AG04449 (cell line): ENCODE measurements around the gene LBP.
"Not testable (repeated sequence)": the region's sequence is repeated elsewhere in the genome, so short reads cannot be mapped to it uniquely, and the experiment has no call there.

ENCODE experiments used
- CTCF ChIA-PET: fragments of 350-600 bp; formaldehyde crosslinking; extraction: SDS; loops from one replicate; lab custom pipeline; 2021; ENCODE audit warnings: antibody characterized with exemption; lab: Yijun Ruan, JAX
- POLR2A ChIA-PET: fragments of 400-600, 350-600 bp; formaldehyde crosslinking; extraction: SDS; loops from one replicate; lab custom pipeline; 2020; ENCODE audit warnings: antibody characterized with exemption, inconsistent platforms; lab: Yijun Ruan, JAX
- DNase-seq: peaks from one replicate; pipeline ENCODE4 v3.0.0-alpha.2; 2010; ENCODE audit warnings: low read depth, low spot score
- H3K4me3 ChIP-seq: 2 replicates; pipeline ENCODE4 v1.5.1; 2011; ENCODE audit warnings: low read depth, mild to moderate bottlenecking, control low read depth, low read length
- TF ChIP-seq, protein P1 (sequence below): IDR thresholded peaks from one replicate; pipeline ENCODE4 v1.5.1; 2011; ENCODE audit warnings: mild to moderate bottlenecking, moderate library complexity, low read length, control low read depth, inconsistent platforms; ENCODE audit not compliant: insufficient read depth; ENCODE audit errors: missing control alignments

Gene LBP

DNA sequence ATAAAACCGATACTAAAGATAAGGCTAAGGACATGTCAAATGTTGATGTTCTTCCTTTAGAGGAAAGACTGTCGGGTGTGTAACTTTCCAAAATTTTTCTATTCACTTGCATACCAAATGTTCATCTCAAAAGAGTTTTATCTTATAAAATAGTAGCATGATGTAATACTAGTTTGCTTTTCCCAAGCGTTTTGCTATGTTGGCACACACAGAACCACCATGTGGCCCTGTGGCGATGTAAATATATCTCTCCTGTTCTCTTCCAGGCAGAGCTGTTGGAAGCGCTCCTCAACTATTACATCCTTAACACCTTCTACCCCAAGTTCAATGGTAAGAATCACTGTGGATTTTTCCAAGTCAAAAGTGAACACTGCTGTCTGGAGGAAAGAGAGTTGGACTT lies 26.5 kb downstream of the LBP start:
- DNase-seq, result no peak
- ChIA-PET POLR2A (no interaction called here), CTCF (interaction anchor here (0.9 to 1.7 kb wide), 4 partner anchors 8 to 73 kb away, joined by 3 read pairs; no protein-coding TSS in a partner anchor)
- H3K4me3 ChIP-seq, result no peak overlapping the region
- TF ChIP-seq, protein P1, sequence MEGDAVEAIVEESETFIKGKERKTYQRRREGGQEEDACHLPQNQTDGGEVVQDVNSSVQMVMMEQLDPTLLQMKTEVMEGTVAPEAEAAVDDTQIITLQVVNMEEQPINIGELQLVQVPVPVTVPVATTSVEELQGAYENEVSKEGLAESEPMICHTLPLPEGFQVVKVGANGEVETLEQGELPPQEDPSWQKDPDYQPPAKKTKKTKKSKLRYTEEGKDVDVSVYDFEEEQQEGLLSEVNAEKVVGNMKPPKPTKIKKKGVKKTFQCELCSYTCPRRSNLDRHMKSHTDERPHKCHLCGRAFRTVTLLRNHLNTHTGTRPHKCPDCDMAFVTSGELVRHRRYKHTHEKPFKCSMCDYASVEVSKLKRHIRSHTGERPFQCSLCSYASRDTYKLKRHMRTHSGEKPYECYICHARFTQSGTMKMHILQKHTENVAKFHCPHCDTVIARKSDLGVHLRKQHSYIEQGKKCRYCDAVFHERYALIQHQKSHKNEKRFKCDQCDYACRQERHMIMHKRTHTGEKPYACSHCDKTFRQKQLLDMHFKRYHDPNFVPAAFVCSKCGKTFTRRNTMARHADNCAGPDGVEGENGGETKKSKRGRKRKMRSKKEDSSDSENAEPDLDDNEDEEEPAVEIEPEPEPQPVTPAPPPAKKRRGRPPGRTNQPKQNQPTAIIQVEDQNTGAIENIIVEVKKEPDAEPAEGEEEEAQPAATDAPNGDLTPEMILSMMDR, result no peak

DNA sequence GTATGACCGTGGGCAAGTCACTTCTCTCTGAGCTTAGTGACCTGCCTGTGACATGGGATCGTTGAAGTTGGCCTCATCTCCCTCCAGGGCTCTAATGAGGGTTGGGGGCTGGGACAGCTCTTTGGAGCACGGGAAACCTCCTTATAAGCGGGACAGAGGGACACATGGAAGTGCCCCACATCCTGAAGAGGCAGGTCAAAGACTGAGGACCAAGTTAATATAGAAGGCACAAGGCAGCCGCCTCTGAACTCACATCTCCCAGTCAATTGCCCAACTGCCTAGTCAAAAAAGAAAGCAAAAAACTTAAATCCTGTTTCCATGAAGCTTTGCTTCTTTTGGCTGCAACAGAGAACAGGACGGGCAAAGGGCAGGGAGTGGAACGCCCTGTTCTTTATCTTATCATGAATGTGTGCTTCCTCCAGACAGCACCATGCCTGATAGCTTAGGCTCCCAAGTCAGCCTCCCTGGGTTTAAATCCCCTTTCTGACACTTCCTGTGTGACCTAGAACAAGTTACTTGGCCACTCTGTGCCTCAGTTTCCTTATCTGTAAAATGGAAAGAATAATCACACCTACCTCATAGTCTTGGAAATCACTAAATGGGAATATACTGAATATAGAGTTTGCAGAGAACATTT lies 27.1 kb downstream of the LBP start:
- TF ChIP-seq, protein P1, result no peak
- no peak for DNase-seq
- POLR2A ChIA-PET, result no interaction called here
- no peak overlapping the region for H3K4me3 ChIP-seq
- CTCF ChIA-PET, result interaction anchor here (0.9 to 1.7 kb wide), 5 partner anchors 9 to 73 kb away, joined by 3 read pairs; no protein-coding TSS in a partner anchor

DNA sequence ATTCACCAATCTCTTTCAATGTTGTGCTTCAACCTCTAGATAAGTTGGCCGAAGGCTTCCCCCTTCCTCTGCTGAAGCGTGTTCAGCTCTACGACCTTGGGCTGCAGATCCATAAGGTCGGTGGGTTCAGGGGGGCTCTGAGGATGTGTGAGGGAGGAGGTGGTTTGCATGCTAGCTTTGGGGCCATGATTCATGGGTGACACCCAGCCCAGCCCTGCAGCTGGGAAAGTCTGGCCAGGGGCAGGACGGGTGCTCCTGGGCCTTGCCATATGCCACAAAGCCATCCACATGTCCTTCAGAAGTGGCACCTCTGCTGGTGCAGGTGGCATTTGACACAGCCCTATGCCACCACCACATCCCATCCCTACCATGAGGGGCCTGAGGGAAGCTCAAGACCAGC lies 27.6 kb downstream of the LBP start:
- no peak overlapping the region for H3K4me3 ChIP-seq
- TF ChIP-seq, protein P1, result no peak
- ChIA-PET POLR2A (no interaction called here), CTCF (interaction anchor here (1.0 to 1.4 kb wide), 2 partner anchors 9 to 12 kb away, joined by 3 read pairs; no protein-coding TSS in a partner anchor)
- DNase-seq, result no peak

DNA sequence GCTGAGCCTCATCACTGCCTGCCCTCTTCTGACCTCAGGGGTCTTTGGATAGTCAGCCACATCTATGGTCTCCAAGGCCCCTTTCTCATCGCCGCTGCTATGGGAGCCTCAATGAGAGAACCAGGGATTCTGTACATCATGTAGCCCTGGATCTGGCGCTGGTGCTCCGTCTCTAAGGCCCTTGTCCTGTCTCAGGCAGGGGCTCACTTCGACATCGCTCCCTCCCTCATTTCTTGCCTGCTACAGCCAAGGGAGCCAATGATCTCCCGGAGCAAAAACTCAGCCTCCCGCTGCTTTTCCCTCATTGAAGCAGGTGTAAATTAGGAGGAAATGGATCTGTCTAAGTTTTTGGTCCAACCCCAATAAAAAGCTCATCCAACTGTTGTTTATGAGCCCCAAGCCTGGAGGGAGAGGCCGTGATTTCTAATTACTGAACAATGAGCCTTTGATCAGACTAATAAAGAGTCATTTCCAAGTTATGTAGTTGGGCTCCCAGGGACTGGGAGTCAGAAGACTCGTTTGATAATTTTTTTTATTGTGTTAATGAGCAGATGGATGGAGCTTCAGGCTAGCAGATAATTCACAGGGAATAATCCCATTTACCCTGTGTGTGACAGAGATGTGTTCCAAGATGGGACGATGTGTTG lies 30.9 kb downstream of the LBP start:
- POLR2A ChIA-PET, result no interaction called here
- TF ChIP-seq, protein P1, result no peak
- no peak for DNase-seq
- H3K4me3 ChIP-seq, result no peak overlapping the region
- CTCF ChIA-PET, result no interaction called here

DNA sequence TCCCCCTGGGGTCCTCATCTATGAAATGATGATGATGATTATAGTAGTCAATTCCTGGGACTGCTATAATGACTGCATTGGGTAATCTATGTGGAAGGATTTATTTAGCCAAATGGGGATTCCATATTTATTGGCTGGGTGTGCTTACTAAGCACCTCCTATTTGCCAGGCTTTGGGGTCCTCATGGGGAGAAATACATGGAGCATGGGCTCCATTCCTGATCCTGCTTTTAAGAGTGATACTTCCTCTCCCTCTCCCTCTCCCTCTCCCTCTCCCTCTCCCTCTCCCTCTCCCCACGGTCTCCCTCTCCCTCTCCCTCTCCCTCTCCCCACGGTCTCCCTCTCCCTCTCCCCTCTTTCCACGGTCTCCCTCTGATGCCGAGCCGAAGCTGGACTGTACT lies 31.6 kb downstream of the LBP start:
- CTCF ChIA-PET, H3K4me3 ChIP-seq, DNase-seq, POLR2A ChIA-PET: not testable (repeated sequence)

DNA sequence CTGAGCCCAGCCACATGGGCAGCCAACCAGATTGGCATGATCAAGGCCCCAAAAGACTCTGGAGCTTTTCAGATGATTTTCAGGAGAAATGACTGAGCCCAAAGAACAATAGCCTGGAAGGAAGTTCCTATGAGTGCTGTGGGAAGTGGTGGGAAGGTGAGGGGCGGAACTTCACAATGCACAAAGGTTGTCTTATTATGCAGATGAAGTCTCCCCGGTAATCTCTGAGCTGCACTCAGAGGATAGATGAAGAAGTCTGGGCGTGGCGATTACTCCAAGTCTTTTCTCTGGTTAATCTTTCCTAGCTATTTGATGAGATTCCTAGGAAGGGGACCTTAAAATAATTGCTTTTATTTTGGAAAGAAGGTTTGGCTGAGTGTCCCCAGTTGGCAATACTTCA lies 36.9 kb downstream of the LBP start:
- no peak for DNase-seq
- ChIA-PET POLR2A (no interaction called here), CTCF (interaction anchor here (0.8 to 2.0 kb wide), 2 partner anchors 25 to 162 kb away, joined by 5 to 8 read pairs; no protein-coding TSS in a partner anchor)
- TF ChIP-seq, protein P1, result no peak
- H3K4me3 ChIP-seq, result no peak overlapping the region
